Uterus (tissue), 4 donors: Measurements from ENCODE around the gene NCAM2. TPM values are rescaled to one million over a fixed set of nuclear protein-coding genes. Genes with fewer than 3 reads are reported as not detected.

Experiments used
- DNase-seq, 2 donors: peaks; one replicate each; pipeline ENCODE4 v3.0.0-alpha.2; 2019 to 2020
- H3K27ac ChIP-seq, 2 donors: fragments of 200-600 bp; sonication (generic); 1 replicate in 1 of 2; 2 replicates in 1 of 2; pipeline ENCODE4 v1.5.1; 2016 to 2018
- H3K27me3 ChIP-seq, 2 donors: fragments of 200-600 bp; sonication (generic); one replicate each; pipeline ENCODE4 v1.5.1; 2018 to 2019; ENCODE audit warnings: control low read depth in 1 of 2
- H3K36me3 ChIP-seq, 2 donors: fragments of 200-600 bp; sonication (generic); one replicate each; pipeline ENCODE4 v1.5.1; 2019; ENCODE audit warnings: control low read depth in 1 of 2
- H3K4me1 ChIP-seq, 2 donors: fragments of 200-600 bp; sonication (generic); one replicate each; pipeline ENCODE4 v1.5.1; 2018 to 2019; ENCODE audit warnings: control low read depth in 1 of 2
- H3K4me3 ChIP-seq, 2 donors: fragments of 200-600 bp; sonication (generic); 1 replicate in 1 of 2; 2 replicates in 1 of 2; pipeline ENCODE4 v1.5.1; 2018 to 2019; ENCODE audit warnings: mild to moderate bottlenecking in 1 of 2
- H3K9me3 ChIP-seq, 2 donors: fragments of 200-600 bp; sonication (generic); one replicate each; pipeline ENCODE4 v1.5.1; 2019; ENCODE audit warnings: control low read depth in 1 of 2
- POLR2A ChIP-seq, 2 donors: fragments of 450-650 bp; IDR thresholded peaks; one replicate each; pipeline ENCODE4 v1.6.1; 2016; ENCODE audit warnings: antibody characterized with exemption in 2 of 2, mild to moderate bottlenecking in 1 of 2, moderate library complexity in 1 of 2
- intact Hi-C: fragments of 100-400 bp; cut with DNase I; formaldehyde crosslinking; loops from one replicate; pipeline ENCODE4 v1.15.1; 2023; ENCODE audit warnings: low total_unique reads
- total RNA-seq, 4 donors: library from RNA; depleted of rRNA in 3 of 4; stranded (reverse); fragments of >200 nt in 3 of 4; gene quantifications; one replicate each; pipeline versions ENCODE4 v1.1.0 to v1.2.4, GENCODE V29; 2014 to 2023
- TF ChIP-seq, protein P1 (sequence below), 4 experiments: fragments of 200-600 bp in 2 of 4; fragments of 450-650 bp in 2 of 4; sonication (generic) in 2 of 4; IDR thresholded peaks; one replicate each; pipeline ENCODE4 v1.5.1; 2016 to 2019; ENCODE audit warnings: antibody characterized with exemption in 4 of 4, mild to moderate bottlenecking in 2 of 4, moderate library complexity in 1 of 4
- donor health status: DM: yes; HTN: yes; CAD: no.

NCAM2 gene
- total RNA-seq, 4 donors from 2014 or later = 1.2 to 214 (median 26.1) TPM

DNA sequence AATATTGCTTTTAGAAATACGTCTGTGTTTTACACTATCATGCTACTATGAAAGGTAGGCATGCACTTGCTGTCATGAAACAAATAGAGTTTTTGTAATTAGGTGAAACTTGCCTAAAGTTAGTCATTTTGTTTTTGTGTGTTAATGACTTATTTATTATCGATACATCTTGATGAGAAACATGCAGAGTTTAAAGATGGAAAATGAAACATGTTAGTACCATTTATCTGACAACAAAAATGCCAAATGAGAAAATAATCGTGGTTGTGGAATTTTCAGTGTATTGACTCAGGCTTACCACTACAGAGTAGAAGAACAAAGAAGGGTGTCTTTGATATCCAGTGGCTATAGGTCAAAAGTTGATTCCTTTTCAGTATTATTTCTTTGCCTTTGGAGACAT is 105.5 kb downstream of the NCAM2 start:
- intact Hi-C loops = no loop called here

DNA sequence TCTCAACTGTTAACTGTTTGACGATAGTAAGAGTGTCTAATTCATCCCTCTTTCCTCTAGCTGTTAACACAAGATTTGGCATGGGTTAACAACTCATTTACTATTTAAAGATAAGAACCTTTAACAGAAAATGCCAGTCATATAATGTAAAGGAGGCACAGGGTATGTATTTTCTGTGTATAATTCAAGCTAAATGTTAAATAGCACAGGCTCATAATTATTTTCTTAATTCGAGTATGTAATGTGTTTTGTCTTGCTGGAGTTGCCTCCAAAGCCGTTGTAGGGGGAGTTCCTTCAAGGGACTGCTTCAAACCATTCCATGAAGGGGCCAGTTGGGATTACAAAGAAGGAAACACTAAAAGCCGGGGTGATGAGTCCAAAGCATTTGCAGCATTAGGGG is 111.5 kb downstream of the NCAM2 start:
- no peak overlapping the region for H3K4me3 ChIP-seq
- no peak overlapping the region for H3K27ac ChIP-seq
- no peak for DNase-seq
- intact Hi-C loops = no loop called here
- no peaks in the 10 kb centered on the region for H3K36me3 ChIP-seq
- TF ChIP-seq POLR2A (IDR thresholded peaks at IDR 0.05) = no peak
- TF ChIP-seq, protein P1, sequence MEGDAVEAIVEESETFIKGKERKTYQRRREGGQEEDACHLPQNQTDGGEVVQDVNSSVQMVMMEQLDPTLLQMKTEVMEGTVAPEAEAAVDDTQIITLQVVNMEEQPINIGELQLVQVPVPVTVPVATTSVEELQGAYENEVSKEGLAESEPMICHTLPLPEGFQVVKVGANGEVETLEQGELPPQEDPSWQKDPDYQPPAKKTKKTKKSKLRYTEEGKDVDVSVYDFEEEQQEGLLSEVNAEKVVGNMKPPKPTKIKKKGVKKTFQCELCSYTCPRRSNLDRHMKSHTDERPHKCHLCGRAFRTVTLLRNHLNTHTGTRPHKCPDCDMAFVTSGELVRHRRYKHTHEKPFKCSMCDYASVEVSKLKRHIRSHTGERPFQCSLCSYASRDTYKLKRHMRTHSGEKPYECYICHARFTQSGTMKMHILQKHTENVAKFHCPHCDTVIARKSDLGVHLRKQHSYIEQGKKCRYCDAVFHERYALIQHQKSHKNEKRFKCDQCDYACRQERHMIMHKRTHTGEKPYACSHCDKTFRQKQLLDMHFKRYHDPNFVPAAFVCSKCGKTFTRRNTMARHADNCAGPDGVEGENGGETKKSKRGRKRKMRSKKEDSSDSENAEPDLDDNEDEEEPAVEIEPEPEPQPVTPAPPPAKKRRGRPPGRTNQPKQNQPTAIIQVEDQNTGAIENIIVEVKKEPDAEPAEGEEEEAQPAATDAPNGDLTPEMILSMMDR (IDR thresholded peaks at IDR 0.05) = no peak
- H3K4me1 ChIP-seq = no peaks in the 10 kb centered on the region
- H3K27me3 ChIP-seq = no peaks in the 10 kb centered on the region
- H3K9me3 ChIP-seq = no peaks in the 10 kb centered on the region

More for the DNA sequence above, 105.5 kb downstream of the NCAM2 start:
- Histone ChIP-seq H3K27ac (no peak overlapping the region), H3K4me3 (no peak overlapping the region), H3K27me3 (no peaks in the 10 kb centered on the region), H3K9me3 (no peaks in the 10 kb centered on the region), H3K4me1 (no peaks in the 10 kb centered on the region), H3K36me3 (no peaks in the 10 kb centered on the region)
- no peak for DNase-seq
- no peak for TF ChIP-seq POLR2A (IDR thresholded peaks at IDR 0.05)
- TF ChIP-seq, protein P1 (IDR thresholded peaks at IDR 0.05) = no peak

DNA sequence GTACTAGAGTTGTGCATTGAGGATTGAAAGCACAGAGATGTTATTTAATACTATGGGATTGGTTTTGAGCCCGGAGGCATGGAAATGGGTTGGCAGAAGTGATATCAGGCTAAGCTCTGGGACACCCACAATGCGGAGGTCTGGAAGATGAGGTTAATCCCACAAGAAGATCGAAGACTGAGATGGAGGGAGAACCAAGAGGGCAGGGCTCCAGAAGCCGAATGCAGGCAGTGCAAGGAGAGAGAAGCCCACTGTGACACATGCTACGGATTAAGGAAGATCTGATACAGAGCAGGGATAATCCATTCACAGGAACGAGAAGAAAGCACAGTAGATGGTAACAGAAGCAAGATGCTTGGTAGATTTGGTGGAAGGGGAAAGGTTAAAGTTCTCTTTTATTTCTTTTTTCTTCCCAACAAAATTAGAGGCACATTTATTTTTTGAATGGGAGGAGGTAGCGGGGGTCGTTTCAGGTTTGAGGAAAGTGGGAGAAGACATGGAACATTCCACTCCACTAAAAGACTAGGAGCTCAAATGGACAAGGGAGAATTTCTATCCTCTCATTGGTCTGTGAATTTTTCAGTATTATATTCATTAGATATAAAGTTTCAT is 113.2 kb downstream of the NCAM2 start:
- TF ChIP-seq POLR2A (IDR thresholded peaks at IDR 0.05) = no peak
- TF ChIP-seq, protein P1 (IDR thresholded peaks at IDR 0.05) = no peak
- H3K9me3 ChIP-seq = no peaks in the 10 kb centered on the region
- no peak overlapping the region for H3K4me3 ChIP-seq
- intact Hi-C loops = no loop called here
- H3K27ac ChIP-seq = no peak overlapping the region
- no peaks in the 10 kb centered on the region for H3K36me3 ChIP-seq
- no peak for DNase-seq
- H3K4me1 ChIP-seq = no peaks in the 10 kb centered on the region
- no peaks in the 10 kb centered on the region for H3K27me3 ChIP-seq

DNA sequence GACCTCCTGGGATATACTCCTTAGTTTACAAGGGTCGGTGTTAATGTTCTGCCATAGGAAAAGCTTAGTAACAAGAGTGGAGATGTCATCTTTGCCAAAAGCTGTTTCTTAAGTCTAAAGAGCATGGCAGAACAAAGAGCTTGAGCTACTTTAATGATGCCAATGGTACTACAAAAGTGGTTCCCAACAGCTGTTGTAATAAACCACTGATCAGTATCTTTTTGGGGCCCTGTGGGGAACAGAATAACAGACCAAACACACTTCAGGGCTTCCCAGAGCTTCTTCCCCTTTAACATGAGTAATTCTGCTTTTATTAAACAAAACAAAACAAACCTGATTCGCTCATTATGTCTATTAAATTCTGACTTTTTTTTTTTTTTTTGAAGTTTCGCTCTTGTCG is 116.3 kb downstream of the NCAM2 start:
- no peaks in the 10 kb centered on the region for H3K9me3 ChIP-seq

DNA sequence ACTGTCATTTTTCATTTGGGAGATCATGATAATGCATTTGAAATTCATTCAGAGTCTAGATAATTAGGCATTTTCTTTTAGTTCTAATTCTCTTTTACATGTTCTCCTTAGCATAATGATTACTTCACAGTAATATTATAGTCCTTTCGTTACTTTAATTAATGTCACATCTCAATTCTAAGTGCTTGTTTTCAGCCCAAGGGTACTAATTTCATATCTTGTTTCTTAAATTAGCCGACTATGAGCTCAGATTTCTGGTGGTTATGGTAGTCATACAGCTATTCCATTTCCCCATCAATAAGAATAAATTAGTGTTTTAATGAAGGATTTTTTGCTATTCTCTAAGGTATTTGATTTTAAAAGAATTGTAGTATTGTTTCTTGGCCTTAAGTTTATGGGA is 120.9 kb downstream of the NCAM2 start:
- H3K27me3 ChIP-seq = no peaks in the 10 kb centered on the region
- H3K4me1 ChIP-seq = no peaks in the 10 kb centered on the region
- no peak for DNase-seq
- no peak overlapping the region for H3K4me3 ChIP-seq
- TF ChIP-seq, protein P1 (IDR thresholded peaks at IDR 0.05) = no peak
- no peak for TF ChIP-seq POLR2A (IDR thresholded peaks at IDR 0.05)
- H3K27ac ChIP-seq = no peak overlapping the region
- no peaks in the 10 kb centered on the region for H3K9me3 ChIP-seq
- intact Hi-C loops = no loop called here
- no peaks in the 10 kb centered on the region for H3K36me3 ChIP-seq

More for the DNA sequence above, 116.3 kb downstream of the NCAM2 start:
- no peak for DNase-seq
- Histone ChIP-seq H3K4me1 (no peaks in the 10 kb centered on the region), H3K27me3 (no peaks in the 10 kb centered on the region), H3K36me3 (no peaks in the 10 kb centered on the region), H3K4me3 (no peak overlapping the region), H3K27ac (no peak overlapping the region)
- no peak for TF ChIP-seq POLR2A (IDR thresholded peaks at IDR 0.05)
- TF ChIP-seq, protein P1 (IDR thresholded peaks at IDR 0.05) = no peak
- intact Hi-C loops = no loop called here
